Gastrocnemius medialis (tissue), 4 donors: ENCODE measurements around the gene PODNL1. TPM values are rescaled to one million over a fixed set of nuclear protein-coding genes. Genes with fewer than 3 reads are reported as not detected.
"Not testable (repeated sequence)": the region's sequence is repeated elsewhere in the genome, so short reads cannot be mapped to it uniquely, and the experiment has no call there.

Experiments
- ATAC-seq, 2 donors: fragments of 150-250 bp; one replicate each; pipeline ENCODE4 v1.9.1; 2016
- DNase-seq, 2 donors: peaks; one replicate each; pipeline ENCODE4 v3.0.0-alpha.2; 2019
- H3K27ac ChIP-seq, 4 donors: fragments of 200-600 bp; sonication (generic); 1 replicate in 1 of 4; 2 replicates in 3 of 4; pipeline ENCODE4 v1.5.1; 2016 to 2018; ENCODE audit warnings: mild to moderate bottlenecking in 2 of 4, moderate library complexity in 1 of 4
- H3K27me3 ChIP-seq, 3 donors: fragments of 200-600 bp; sonication (generic) in 2 of 3; 1 replicate in 1 of 3; 2 replicates in 2 of 3; pipeline versions ENCODE4 v1.5.1 to v1.6.0; 2016 to 2019; ENCODE audit warnings: mild to moderate bottlenecking in 1 of 3, moderate library complexity in 1 of 3
- H3K36me3 ChIP-seq, 2 donors: fragments of 200-600 bp; sonication (generic) in 1 of 2; one replicate each; pipeline ENCODE4 v1.5.1; 2017 to 2018
- H3K4me1 ChIP-seq, 2 donors: fragments of 200-600 bp; sonication (generic) in 1 of 2; one replicate each; pipeline ENCODE4 v1.5.1; 2016 to 2017; ENCODE audit warnings: mild to moderate bottlenecking in 2 of 2
- H3K4me3 ChIP-seq, 4 donors: fragments of 200-600 bp; sonication (generic) in 3 of 4; 1 replicate in 1 of 4; 2 replicates in 3 of 4; pipeline ENCODE4 v1.5.1; 2016 to 2019; ENCODE audit warnings: mild to moderate bottlenecking in 2 of 4
- H3K9me3 ChIP-seq, 3 donors: fragments of 200-600 bp; sonication (generic) in 2 of 3; 1 replicate in 1 of 3; 2 replicates in 2 of 3; pipeline ENCODE4 v1.5.1; 2016 to 2019
- CTCF ChIP-seq, 5 experiments: fragments of 450-650 bp in 3 of 5; fragments of 200-600 bp in 2 of 5; sonication (generic) in 2 of 5; IDR thresholded peaks in 4 of 5; conservative IDR thresholded peaks in 1 of 5; 1 replicate in 4 of 5; 2 replicates in 1 of 5; pipeline ENCODE4 v1.5.1; 2016 to 2019; ENCODE audit warnings: antibody characterized with exemption in 5 of 5, mild to moderate bottlenecking in 3 of 5, moderate library complexity in 3 of 5
- POLR2A ChIP-seq, 2 donors: fragments of 450-650 bp; IDR thresholded peaks; one replicate each; pipeline ENCODE4 v1.6.1; 2017; ENCODE audit warnings: antibody characterized with exemption in 2 of 2, mild to moderate bottlenecking in 2 of 2, moderate library complexity in 2 of 2
- in situ Hi-C, 4 donors: fragments of 200-750 bp; cut with MboI; loops; one replicate each; pipeline versions ENCODE4 v1.15.0 to v1.8.0; 2017; ENCODE audit warnings: low sequenced_read_pairs in 4 of 4
- intact Hi-C: fragments of 100-400 bp; cut with DNase I; formaldehyde crosslinking; loops from one replicate; pipeline ENCODE4 v1.15.1; 2023; ENCODE audit warnings: low total_unique reads
- total RNA-seq, 4 donors: library from RNA; depleted of rRNA; stranded (reverse); fragments of >200 nt; gene quantifications; one replicate each; pipeline versions ENCODE4 v1.1.0 to v1.2.3, GENCODE V29; 2016

Gene PODNL1
- total RNA-seq, 4 donors from 2014 or later: 0.55 to 0.61 TPM; not detected in 2

GRCh38 chr19:13968999-13969398 is 30.8 kb upstream of the PODNL1 start:
- intact Hi-C loops: no loop called here
- Histone ChIP-seq H3K4me1 (peaks cover 0 to 2% of the 10 kb centered on the region in 2 donors), H3K36me3 (peaks cover 0 to 59% of the 10 kb centered on the region in 2 donors), H3K9me3 (no peaks in the 10 kb centered on the region), H3K4me3 (no peak overlapping the region), H3K27me3 (no peaks in the 10 kb centered on the region), H3K27ac (no peak overlapping the region)
- no peak for ATAC-seq
- DNase-seq: no peak
- in situ Hi-C loops: no loop called here
- TF ChIP-seq CTCF (IDR thresholded peaks at IDR 0.05 in 4 of 5, conservative IDR thresholded peaks at IDR 0.05 in 1 of 5) (no peak), POLR2A (IDR thresholded peaks at IDR 0.05) (no peak)

- Histone ChIP-seq H3K4me1 (no peaks in the 10 kb centered on the region), H3K4me3 (no peak overlapping the region), H3K27me3 (no peaks in the 10 kb centered on the region), H3K27ac (no peak overlapping the region), H3K9me3 (no peaks in the 10 kb centered on the region), H3K36me3 (peaks cover 0 to 59% of the 10 kb centered on the region in 2 donors)
- in situ Hi-C loops: no loop called here
- DNase-seq: no peak
- TF ChIP-seq CTCF (IDR thresholded peaks at IDR 0.05 in 4 of 5, conservative IDR thresholded peaks at IDR 0.05 in 1 of 5) (no peak), POLR2A (IDR thresholded peaks at IDR 0.05) (no peak)
- ATAC-seq: no peak
- intact Hi-C loops: no loop called here
These were observed 30.2 kb upstream of the PODNL1 start for GRCh38 chr19:13968383-13968935.

- intact Hi-C loops, in situ Hi-C loops, H3K9me3 ChIP-seq, H3K27me3 ChIP-seq, ATAC-seq, H3K4me3 ChIP-seq, DNase-seq, H3K27ac ChIP-seq, H3K4me1 ChIP-seq: not testable (repeated sequence)
- peaks cover 0 to 61% of the 10 kb centered on the region in 2 donors for H3K36me3 ChIP-seq
These were observed 29.0 kb upstream of the PODNL1 start for GRCh38 chr19:13967206-13967605.

DNA sequence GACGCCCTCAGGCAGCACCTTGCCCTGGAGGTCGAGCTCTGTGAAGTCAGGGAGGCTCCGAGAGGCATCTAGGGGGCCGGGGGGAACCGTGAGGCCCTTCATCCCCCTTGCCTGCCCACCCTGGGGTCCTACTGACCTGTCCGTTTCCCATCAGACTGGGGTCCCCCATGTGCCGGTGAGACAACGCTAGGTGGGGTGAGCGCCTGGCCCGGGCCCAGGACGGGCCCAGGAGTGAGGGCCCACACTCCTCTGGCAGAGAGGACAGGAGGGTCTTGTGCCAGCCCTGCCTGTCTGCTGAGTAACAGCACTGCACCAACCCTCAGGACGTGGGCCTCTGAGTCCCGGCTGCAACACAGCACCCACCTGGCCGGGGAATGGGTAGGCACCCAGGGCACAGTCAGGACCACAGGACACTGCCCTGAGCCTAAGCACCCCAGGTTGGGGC is 28.5 kb upstream of the PODNL1 start:
- intact Hi-C loops: no loop called here
- ATAC-seq: no peak

More for the DNA sequence above, 28.5 kb upstream of the PODNL1 start:
- no peak overlapping the region for H3K27ac ChIP-seq
- peaks cover 0 to 65% of the 10 kb centered on the region in 2 donors for H3K36me3 ChIP-seq
- in situ Hi-C loops: no loop called here
- no peak for TF ChIP-seq CTCF (IDR thresholded peaks at IDR 0.05 in 4 of 5, conservative IDR thresholded peaks at IDR 0.05 in 1 of 5)
- no peak for TF ChIP-seq POLR2A (IDR thresholded peaks at IDR 0.05)
- no peak overlapping the region for H3K4me3 ChIP-seq
- no peaks in the 10 kb centered on the region for H3K27me3 ChIP-seq
- DNase-seq: no peak
- H3K4me1 ChIP-seq: no peaks in the 10 kb centered on the region
- H3K9me3 ChIP-seq: no peaks in the 10 kb centered on the region
